HG03108 (cell line): ENCODE results near the gene AHCYL2.
"Not testable (repeated sequence)": the region's sequence is repeated elsewhere in the genome, so short reads cannot be mapped to it uniquely, and the experiment has no call there.

ENCODE experiments used
- ATAC-seq: cut with Tn5 transposase; IDR thresholded peaks from one replicate; pipeline ENCODE4 v1.9.1; 2021; ENCODE audit warnings: moderate library complexity; ENCODE audit not compliant: unreplicated experiment

AHCYL2 gene

DNA sequence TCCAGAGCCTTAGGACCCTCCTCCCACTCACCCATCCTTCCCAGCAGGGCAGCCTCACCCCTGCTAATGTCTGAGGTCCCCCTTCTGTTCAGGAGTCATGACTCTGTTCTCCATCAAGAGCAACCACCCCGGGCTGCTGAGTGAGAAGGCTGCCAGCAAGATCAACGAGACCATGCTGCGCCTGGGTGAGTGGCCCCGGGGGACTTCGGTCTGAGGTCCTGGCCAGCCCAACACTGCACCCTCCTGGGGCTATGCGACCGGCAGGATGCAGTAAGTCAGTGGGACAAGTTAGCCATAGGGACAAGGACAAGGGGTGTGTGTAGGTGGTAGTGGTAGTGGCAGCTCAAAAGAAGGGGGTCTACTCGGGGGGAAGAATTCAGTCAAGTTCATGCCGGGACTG lies 16.2 kb upstream of the AHCYL2 start:
- ATAC-seq = no peak

- no peak for ATAC-seq
Observed at GRCh38 chr7:129209067-129209926, 15.5 kb upstream of the AHCYL2 start.

DNA sequence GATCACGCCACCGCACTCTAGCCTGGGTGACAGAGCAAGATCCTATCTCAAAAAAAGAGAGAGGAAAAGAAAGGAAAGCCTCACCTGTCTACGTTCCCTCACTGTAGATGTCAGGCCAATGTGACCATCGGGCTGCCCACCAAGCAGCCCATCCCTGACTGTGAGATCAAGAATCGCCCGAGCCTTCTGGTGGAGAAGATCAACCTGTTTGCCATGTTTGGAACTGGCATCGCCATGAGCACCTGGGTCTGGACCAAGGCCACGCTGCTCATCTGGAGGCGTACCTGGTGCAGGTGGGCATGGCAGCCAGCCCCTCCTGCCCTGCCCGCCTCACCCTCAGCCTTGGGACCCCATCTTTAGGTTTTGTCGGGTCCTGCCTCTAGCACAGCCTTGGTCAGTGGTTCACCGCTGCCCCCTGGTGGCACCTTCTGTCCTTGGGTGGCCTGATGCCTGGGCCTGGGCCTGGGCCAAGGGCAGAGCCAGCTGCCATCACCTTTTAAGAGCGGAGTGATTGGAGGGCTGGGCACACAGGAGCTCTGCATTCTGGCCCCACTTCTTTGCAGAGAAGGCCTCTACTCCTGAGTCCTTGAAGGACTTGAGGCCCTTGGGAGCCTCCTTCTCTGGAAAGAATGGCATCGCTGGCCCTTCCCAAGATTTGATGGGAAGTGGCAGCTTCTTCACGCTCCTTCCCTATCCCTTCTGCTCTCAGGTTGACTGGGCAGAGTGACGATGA lies 14.4 kb upstream of the AHCYL2 start:
- peak; percentile 56 for ATAC-seq

GRCh38 chr7:129210989-129211312 lies 13.9 kb upstream of the AHCYL2 start:
- ATAC-seq = no peak

DNA sequence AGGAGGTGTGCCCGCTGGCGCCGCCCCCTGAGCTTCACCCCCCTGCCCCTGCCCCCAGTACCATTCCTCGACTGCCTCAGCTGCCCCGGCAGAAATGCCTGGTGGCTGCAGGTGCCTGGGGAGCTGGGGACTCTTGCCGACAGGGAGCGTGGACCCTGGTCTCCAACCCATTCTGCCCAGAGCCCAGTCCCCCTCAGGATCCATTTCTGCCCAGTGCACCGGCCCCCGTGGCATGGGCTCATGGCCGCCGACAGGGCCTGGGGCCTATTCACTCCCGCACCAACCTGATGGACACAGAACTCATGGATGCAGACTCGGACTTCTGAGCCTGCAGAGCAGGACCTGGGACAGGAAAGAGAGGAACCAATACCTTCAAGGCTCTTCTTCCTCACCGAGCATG lies 12.7 kb upstream of the AHCYL2 start:
- ATAC-seq = no peak

DNA sequence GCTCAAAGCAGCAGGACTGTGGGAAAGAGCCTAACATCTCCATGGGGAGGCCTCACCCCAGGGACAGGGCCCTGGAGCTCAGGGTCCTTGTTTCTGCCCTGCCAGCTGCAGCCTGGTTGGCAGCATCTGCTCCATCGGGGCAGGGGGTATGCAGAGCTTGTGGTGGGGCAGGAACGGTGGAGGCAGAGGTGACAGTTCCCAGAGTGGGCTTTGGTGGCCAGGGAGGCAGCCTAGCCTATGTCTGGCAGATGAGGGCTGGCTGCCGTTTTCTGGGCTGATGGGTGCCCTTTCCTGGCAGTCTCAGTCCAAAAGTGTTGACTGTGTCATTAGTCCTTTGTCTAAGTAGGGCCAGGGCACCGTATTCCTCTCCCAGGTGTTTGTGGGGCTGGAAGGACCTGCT lies 12.2 kb upstream of the AHCYL2 start:
- ATAC-seq = no peak

DNA sequence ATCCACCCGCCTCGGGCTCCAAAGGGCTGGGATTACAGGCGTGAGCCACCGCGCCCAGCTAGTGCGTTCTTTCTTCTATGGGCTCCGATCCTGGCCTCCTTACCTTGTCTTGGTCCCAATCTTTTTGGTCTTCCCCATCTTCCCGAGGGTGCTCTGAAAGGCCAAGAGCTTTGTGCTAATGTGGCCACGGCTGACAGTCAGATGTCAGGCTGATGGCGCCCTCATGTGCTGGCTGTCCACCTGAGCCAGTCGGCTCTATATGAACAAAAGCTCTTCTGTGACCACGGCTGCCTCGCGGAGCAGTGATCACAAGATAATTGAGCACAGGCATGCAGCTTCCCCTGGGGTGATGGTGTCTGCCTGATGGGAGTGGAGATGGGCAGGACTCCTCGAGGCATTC lies 11.0 kb upstream of the AHCYL2 start:
- no peak for ATAC-seq

- ATAC-seq = not testable (repeated sequence)
Observed at GRCh38 chr7:129215691-129216090, 9.1 kb upstream of the AHCYL2 start.

GRCh38 chr7:129216101-129216715 lies 8.6 kb upstream of the AHCYL2 start:
- not testable (repeated sequence) for ATAC-seq

DNA sequence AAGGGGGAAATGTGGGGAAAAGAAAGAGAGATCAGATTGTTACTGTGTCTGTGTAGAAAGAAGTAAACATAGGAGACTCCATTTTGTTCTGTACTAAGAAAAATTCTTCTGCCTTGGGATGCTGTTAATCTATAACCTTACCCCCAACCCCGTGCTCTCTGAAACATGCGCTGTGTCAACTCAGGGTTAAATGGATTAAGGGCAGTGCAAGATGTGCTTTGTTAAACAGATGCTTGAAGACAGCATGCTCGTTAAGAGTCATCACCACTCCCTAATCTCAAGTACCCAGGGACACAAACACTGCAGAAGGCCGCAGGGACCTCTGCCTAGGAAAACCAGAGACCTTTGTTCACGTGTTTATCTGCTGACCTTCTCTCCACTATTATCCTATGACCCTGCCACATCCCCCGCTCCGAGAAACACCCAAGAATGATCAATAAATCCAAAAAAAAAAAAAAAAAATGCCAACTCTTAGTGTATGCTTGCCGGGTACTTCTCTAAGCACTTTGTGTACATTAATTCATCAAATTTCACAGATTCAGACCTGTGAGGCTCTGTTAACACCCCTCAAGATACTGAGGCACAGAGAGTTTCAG lies 7.9 kb upstream of the AHCYL2 start:
- not testable (repeated sequence) for ATAC-seq

DNA sequence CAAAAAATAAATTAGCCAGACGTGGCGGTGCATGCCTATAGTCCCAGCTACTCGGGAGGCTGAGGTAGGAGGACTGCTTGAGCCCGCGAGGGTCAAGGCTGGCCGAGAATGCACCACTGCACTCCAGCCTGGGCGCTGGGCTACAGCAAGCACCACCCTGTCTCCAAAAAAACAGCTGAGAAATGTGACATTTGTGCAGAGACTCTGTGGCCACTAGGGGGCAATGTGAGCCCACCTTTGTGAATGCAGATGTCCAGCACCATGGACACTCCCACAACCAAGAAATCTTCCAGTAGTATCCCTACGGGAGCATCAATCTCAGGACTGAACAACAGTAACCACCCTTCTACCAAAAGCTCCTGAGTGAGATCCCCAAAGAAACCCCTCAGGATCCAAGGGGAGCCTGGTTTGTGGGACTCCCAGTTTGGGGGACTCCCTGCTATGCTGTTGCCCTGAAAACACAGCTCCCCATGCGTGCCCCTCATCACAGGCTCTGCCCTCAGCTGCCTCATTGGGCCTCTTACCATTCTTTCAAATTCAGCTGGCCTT lies 6.2 kb upstream of the AHCYL2 start:
- ATAC-seq = peak; percentile 56

GRCh38 chr7:129219166-129219565 lies 5.7 kb upstream of the AHCYL2 start:
- ATAC-seq = not testable (repeated sequence)

- ATAC-seq = no peak
Observed at GRCh38 chr7:129222064-129222463, 2.8 kb upstream of the AHCYL2 start.

- ATAC-seq = peak; percentile 16
Observed at GRCh38 chr7:129225206-129225930, 538 bp downstream of the AHCYL2 start.

GRCh38 chr7:129225931-129226572 lies 1.2 kb downstream of the AHCYL2 start:
- no peak for ATAC-seq

- no peak for ATAC-seq
Observed at GRCh38 chr7:129227646-129228578, 3.1 kb downstream of the AHCYL2 start.

- ATAC-seq = no peak
Observed at GRCh38 chr7:129228633-129229032, 3.8 kb downstream of the AHCYL2 start.

DNA sequence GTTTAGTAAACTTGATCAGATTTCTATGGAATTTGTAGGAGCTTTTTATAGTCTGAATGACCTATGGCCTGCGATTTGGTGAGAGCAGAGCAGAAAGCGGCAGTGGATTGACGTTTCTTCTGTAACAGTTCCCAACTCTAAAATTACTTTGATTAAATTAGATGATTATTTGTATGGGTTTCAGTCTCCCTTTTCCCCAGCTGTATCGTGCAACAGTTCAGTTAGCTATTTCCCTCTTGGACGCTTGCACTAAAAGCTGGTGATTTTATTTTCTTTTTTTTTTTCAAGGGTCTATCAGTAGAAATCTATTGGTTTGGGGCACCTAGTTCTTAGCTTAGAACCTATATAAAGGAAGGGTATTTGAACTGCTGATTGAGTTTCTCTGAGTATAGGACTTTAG lies 6.8 kb downstream of the AHCYL2 start:
- ATAC-seq = no peak

DNA sequence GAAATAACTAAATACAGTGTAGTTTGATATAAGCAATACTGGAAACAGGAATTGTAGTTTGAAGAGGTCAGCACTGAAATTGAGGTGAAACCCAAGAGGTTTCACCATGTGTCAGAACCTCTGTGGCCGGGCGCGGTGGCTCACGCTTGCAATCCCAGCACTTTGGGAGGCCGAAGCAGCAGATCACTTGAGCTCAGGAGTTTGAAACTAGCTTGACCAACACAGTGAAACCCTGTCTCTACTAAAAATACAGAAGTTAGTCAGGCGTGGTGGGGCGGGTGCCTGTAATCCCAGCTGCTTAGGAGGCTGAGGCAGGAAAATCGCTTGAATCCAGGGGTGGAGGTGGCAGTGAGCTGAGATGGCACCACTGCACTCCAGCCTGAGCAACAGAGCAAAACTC lies 13.7 kb downstream of the AHCYL2 start:
- ATAC-seq = no peak
